Activated CD4-positive, alpha-beta memory T cell treated with anti-CD3 and anti-CD28 coated beads, Interleukin-2, amount 10 ng/mL, durations not matched to agents 7 days and 5 days (primary cell): ENCODE data around the gene CPSF3. TPM values are rescaled to one million over a fixed set of nuclear protein-coding genes. Genes with fewer than 3 reads are reported as not detected.
A peak's percentile ranks its signal among the peaks of the same experiment; 100 is the strongest.

ENCODE experiments used
- CTCF ChIA-PET: fragments of 350-600 bp; sonication (Branson Sonifier 250); formaldehyde crosslinking; loops from one replicate; lab custom pipeline; 2021; ENCODE audit warnings: antibody characterized with exemption, inconsistent platforms; lab: Charles Lee
- POLR2A ChIA-PET: fragments of 350-600 bp; sonication (Branson Sonifier 250); formaldehyde crosslinking; loops from one replicate; lab custom pipeline; 2021; ENCODE audit warnings: antibody characterized with exemption; lab: Charles Lee
- DNase-seq: peaks from one replicate; pipeline ENCODE4 v3.0.0-alpha.2; 2020
- H3K27ac Mint-ChIP-seq: one replicate; pipeline ENCODE4 v1.8.0; 2021; ENCODE audit warnings: mild to moderate bottlenecking, mixed read lengths
- H3K27me3 Mint-ChIP-seq: one replicate; pipeline ENCODE4 v1.8.0; 2021; ENCODE audit warnings: mixed read lengths
- H3K36me3 Mint-ChIP-seq: one replicate; pipeline ENCODE4 v1.8.0; 2021; ENCODE audit warnings: low read depth, mixed read lengths
- H3K4me1 Mint-ChIP-seq: one replicate; pipeline ENCODE4 v1.8.0; 2021; ENCODE audit warnings: mixed read lengths
- H3K4me3 Mint-ChIP-seq: one replicate; pipeline ENCODE4 v1.8.0; 2021; ENCODE audit warnings: mild to moderate bottlenecking, mixed read lengths
- H3K9me3 Mint-ChIP-seq: one replicate; pipeline ENCODE4 v1.8.0; 2021; ENCODE audit warnings: mixed read lengths
- total RNA-seq, 2 experiments: library from RNA; stranded (reverse); gene quantifications; one replicate each; pipeline ENCODE4 v1.2.3, GENCODE V29; 2021

Gene CPSF3
- total RNA-seq, 2 experiments from 2014 or later, result 49.7 to 51.7 TPM

- ChIA-PET POLR2A (no interaction called here), CTCF (no interaction called here)
- H3K36me3 Mint-ChIP-seq, result peaks cover 53% of the 10 kb centered on the region
- H3K4me1 Mint-ChIP-seq, result peaks cover 15% of the 10 kb centered on the region
- H3K9me3 Mint-ChIP-seq, result no peaks in the 10 kb centered on the region
- no peak overlapping the region for H3K4me3 Mint-ChIP-seq
- no peak overlapping the region for H3K27ac Mint-ChIP-seq
- DNase-seq, result no peak
- no peaks in the 10 kb centered on the region for H3K27me3 Mint-ChIP-seq
These were observed 16.7 kb downstream of the CPSF3 start for GRCh38 chr2:9440058-9440727.

GRCh38 chr2:9441556-9441955 lies 18.1 kb downstream of the CPSF3 start:
- Mint-ChIP-seq H3K36me3 (peaks cover 58% of the 10 kb centered on the region), H3K4me1 (peaks cover 22% of the 10 kb centered on the region), H3K27ac (no peak overlapping the region), H3K4me3 (no peak overlapping the region), H3K9me3 (no peaks in the 10 kb centered on the region), H3K27me3 (no peaks in the 10 kb centered on the region)
- CTCF ChIA-PET, result no interaction called here
- POLR2A ChIA-PET, result interaction anchor here (1.3 kb wide), 1 partner anchor 17 kb away, joined by 3 read pairs; no protein-coding TSS in a partner anchor
- DNase-seq, result no peak

DNA sequence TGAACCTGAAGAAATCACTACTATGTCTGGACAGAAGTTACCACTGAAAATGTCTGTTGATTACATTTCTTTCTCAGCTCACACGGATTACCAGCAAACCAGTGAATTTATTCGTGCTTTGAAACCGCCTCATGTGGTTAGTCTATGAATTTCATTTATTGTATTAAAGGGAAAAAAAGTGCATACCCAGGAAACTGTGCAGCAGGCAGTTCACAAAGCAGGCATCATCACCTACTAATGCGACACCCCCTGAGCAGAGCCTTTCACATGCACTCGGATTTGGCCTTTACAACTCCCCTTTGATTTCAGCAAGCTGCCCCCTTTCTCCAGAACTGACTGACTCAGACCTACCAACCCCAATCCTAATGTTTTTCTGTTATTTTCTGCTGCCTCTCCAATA lies 20.1 kb downstream of the CPSF3 start:
- CTCF ChIA-PET, result interaction anchor here (1.0 kb wide), 1 partner anchor 12 kb away, joined by 5 read pairs; no protein-coding TSS in a partner anchor
- Mint-ChIP-seq H3K4me3 (no peak overlapping the region), H3K9me3 (no peaks in the 10 kb centered on the region), H3K27ac (peak overlapping the region; percentile 4), H3K36me3 (peaks cover 51% of the 10 kb centered on the region), H3K4me1 (peaks cover 22% of the 10 kb centered on the region), H3K27me3 (no peaks in the 10 kb centered on the region)
- POLR2A ChIA-PET, result interaction anchor here (1.4 to 1.6 kb wide), 3 partner anchors 11 to 21 kb away, joined by 3 to 5 read pairs (median 3); partner anchors contain the start of gene ITGB1BP1
- DNase-seq, result no peak

- Mint-ChIP-seq H3K36me3 (peaks cover 47% of the 10 kb centered on the region), H3K27me3 (no peaks in the 10 kb centered on the region), H3K4me3 (peak overlapping the region; percentile 3), H3K27ac (peak overlapping the region; percentile 73), H3K9me3 (no peaks in the 10 kb centered on the region), H3K4me1 (peaks cover 22% of the 10 kb centered on the region)
- CTCF ChIA-PET, result interaction anchor here (0.7 kb wide), 1 partner anchor 385 kb away, joined by 3 read pairs; no protein-coding TSS in a partner anchor
- POLR2A ChIA-PET, result interaction anchor here (0.6 to 1.2 kb wide), 5 partner anchors 22 to 37 kb away, joined by 3 to 5 read pairs (median 3); partner anchors contain the start of genes IAH1 and ITGB1BP1
- no peak for DNase-seq
These were observed 21.6 kb downstream of the CPSF3 start for GRCh38 chr2:9445089-9445488.

DNA sequence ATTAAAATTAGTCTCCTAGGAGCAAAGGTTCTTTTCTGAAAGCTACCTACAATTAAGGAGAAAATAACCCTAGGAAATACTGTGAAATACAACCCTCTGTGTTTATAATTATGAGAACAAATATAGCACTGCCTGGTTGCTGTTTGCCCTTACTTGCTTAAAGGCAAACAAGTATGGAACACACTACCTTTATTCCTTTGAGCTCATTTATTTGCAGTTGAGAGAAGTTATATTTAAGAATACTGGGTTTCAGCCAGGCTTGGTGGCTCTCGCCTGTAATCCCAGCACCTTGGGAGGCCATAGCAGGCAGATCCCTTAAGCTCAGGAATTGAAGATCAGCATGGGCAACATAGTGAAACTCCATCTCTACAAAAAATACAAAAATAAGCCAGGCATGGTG lies 27.8 kb downstream of the CPSF3 start:
- Mint-ChIP-seq H3K4me1 (no peaks in the 10 kb centered on the region), H3K36me3 (peaks cover 35% of the 10 kb centered on the region), H3K4me3 (no peak overlapping the region), H3K27me3 (no peaks in the 10 kb centered on the region), H3K9me3 (no peaks in the 10 kb centered on the region), H3K27ac (no peak overlapping the region)
- POLR2A ChIA-PET, result interaction anchor here (0.9 kb wide), 1 partner anchor 23 kb away, joined by 3 read pairs; no protein-coding TSS in a partner anchor
- CTCF ChIA-PET, result no interaction called here
- DNase-seq, result no peak

DNA sequence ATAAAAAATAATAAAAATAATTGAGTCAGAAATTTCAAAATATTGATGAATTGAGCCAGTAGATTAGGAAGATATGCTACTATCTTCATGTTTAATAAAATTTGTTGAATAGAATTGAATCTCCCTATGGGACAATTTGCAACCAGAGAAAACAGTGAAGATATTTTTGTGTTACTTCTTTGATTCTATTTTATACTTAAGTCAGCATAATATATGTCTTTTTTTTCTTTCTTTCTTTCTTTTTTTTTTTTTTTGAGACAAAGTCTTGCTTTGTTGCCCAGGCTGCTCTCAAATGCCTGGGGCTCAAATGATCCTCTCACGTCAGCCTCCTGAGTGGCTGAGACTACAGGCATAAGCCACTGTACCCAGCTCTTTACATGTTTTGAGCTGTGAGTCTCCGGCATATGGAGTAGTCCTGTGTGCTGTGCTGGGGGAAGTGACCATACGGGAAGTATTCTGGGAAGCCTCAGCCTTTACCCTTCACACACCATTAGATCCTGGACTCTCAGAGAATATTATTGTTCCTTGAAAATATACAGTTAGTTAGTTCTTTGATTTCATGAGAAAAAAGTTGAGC lies 37.1 kb downstream of the CPSF3 start:
- CTCF ChIA-PET, result no interaction called here
- peaks cover 50% of the 10 kb centered on the region for H3K36me3 Mint-ChIP-seq
- no peak overlapping the region for H3K27ac Mint-ChIP-seq
- no peak overlapping the region for H3K4me3 Mint-ChIP-seq
- H3K9me3 Mint-ChIP-seq, result no peaks in the 10 kb centered on the region
- POLR2A ChIA-PET, result no interaction called here
- no peaks in the 10 kb centered on the region for H3K27me3 Mint-ChIP-seq
- DNase-seq, result no peak
- peaks cover 14% of the 10 kb centered on the region for H3K4me1 Mint-ChIP-seq

GRCh38 chr2:9461079-9461478 lies 37.6 kb downstream of the CPSF3 start:
- no peak overlapping the region for H3K27ac Mint-ChIP-seq
- no peak for DNase-seq
- H3K4me3 Mint-ChIP-seq, result no peak overlapping the region
- H3K4me1 Mint-ChIP-seq, result peaks cover 14% of the 10 kb centered on the region
- POLR2A ChIA-PET, result interaction anchor here (1.9 kb wide), 1 partner anchor 12 kb away, joined by 4 read pairs; no protein-coding TSS in a partner anchor
- CTCF ChIA-PET, result no interaction called here
- H3K36me3 Mint-ChIP-seq, result peaks cover 53% of the 10 kb centered on the region
- H3K27me3 Mint-ChIP-seq, result no peaks in the 10 kb centered on the region
- no peaks in the 10 kb centered on the region for H3K9me3 Mint-ChIP-seq

DNA sequence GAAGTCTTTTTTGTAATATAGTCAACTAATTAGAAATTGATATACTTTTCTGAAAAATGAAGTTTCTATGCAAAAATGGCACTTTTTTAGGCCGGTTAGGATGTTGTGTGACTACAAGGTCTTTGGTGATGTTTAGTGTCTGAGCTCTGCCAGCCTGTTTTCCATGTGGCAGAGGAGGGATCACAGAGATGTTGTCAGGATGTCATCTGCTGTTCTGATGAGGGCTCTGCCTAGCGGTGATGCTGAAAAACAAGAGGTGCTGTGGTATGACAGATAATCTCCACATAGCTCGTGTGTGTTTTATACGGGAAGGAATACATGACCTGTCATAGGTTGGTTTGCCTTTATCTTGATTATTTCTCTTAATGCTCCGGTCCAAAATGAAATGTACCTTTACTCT lies 38.9 kb downstream of the CPSF3 start:
- POLR2A ChIA-PET, result interaction anchor here (0.6 to 1.9 kb wide), 4 partner anchors 9 to 419 kb away, joined by 3 to 4 read pairs (median 4); no protein-coding TSS in a partner anchor
- Mint-ChIP-seq H3K36me3 (peaks cover 53% of the 10 kb centered on the region), H3K27me3 (no peaks in the 10 kb centered on the region), H3K27ac (no peak overlapping the region), H3K4me3 (no peak overlapping the region), H3K4me1 (peaks cover 14% of the 10 kb centered on the region), H3K9me3 (no peaks in the 10 kb centered on the region)
- DNase-seq, result no peak
- CTCF ChIA-PET, result interaction anchor here (0.9 kb wide), 1 partner anchor 13 kb away, joined by 3 read pairs; no protein-coding TSS in a partner anchor

DNA sequence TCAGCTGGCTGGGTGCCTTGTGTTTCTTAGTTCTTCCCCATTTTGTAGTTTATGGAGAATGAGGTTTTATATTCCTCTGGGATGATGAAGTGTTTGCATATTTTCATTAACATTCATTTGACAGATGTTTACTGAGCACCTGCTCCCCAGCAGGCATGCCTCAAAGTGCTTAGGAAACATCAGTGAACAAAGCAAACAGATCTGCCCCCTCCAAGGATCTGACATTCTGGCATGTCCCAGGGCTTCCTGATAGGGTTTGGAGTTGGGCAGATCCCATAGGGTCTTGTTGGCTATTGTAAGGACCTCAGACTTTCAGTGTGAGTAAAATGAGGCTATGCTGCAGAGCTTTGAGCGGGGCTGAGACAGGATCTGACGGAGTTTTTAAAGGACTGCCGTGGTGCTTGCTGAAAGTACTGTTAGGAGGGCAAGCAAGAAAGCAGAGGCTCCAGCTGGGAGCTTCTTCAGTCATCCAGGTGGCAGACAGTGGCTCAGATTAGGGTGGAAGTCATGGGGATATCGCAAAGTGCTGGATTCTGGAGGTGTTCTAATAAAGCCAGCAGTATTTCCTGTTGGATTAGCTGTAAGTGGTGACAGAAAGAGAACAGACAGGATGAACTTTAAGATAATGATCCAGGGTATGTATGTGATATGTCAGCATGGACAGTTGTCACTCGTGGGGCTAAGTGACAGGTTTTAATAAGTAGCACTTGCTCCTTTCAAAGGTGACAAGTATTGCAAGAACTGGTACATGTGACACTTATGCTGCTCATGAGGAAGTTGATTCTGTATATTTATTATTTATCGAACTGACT lies 39.6 kb downstream of the CPSF3 start:
- POLR2A ChIA-PET, result interaction anchor here (1.0 to 1.9 kb wide), 2 partner anchors 10 to 12 kb away, joined by 3 to 4 read pairs; no protein-coding TSS in a partner anchor
- Mint-ChIP-seq H3K9me3 (no peaks in the 10 kb centered on the region), H3K4me3 (no peak overlapping the region), H3K36me3 (peaks cover 50% of the 10 kb centered on the region), H3K27ac (peak overlapping the region; percentile 77), H3K4me1 (peaks cover 14% of the 10 kb centered on the region), H3K27me3 (no peaks in the 10 kb centered on the region)
- CTCF ChIA-PET, result interaction anchor here (0.9 kb wide), 1 partner anchor 14 kb away, joined by 3 read pairs; no protein-coding TSS in a partner anchor
- DNase-seq, result no peak

- H3K27ac Mint-ChIP-seq, result peak overlapping the region; percentile 77
- peaks cover 14% of the 10 kb centered on the region for H3K4me1 Mint-ChIP-seq
- no peaks in the 10 kb centered on the region for H3K27me3 Mint-ChIP-seq
- no peaks in the 10 kb centered on the region for H3K9me3 Mint-ChIP-seq
- DNase-seq, result peak; percentile 56
- no peak overlapping the region for H3K4me3 Mint-ChIP-seq
- ChIA-PET POLR2A (no interaction called here), CTCF (no interaction called here)
- peaks cover 48% of the 10 kb centered on the region for H3K36me3 Mint-ChIP-seq
These were observed 40.2 kb downstream of the CPSF3 start for GRCh38 chr2:9463698-9464034.

GRCh38 chr2:9465170-9465569 lies 41.7 kb downstream of the CPSF3 start:
- no peaks in the 10 kb centered on the region for H3K9me3 Mint-ChIP-seq
- POLR2A ChIA-PET, result interaction anchor here (0.5 to 1.5 kb wide), 3 partner anchors 9 to 31 kb away, joined by 3 to 8 read pairs (median 4); partner anchors contain the start of gene IAH1
- H3K4me1 Mint-ChIP-seq, result peaks cover 14% of the 10 kb centered on the region
- H3K4me3 Mint-ChIP-seq, result no peak overlapping the region
- no peaks in the 10 kb centered on the region for H3K27me3 Mint-ChIP-seq
- CTCF ChIA-PET, result no interaction called here
- no peak overlapping the region for H3K27ac Mint-ChIP-seq
- no peak for DNase-seq
- H3K36me3 Mint-ChIP-seq, result peaks cover 42% of the 10 kb centered on the region

- peaks cover 40% of the 10 kb centered on the region for H3K36me3 Mint-ChIP-seq
- no peak overlapping the region for H3K4me3 Mint-ChIP-seq
- H3K4me1 Mint-ChIP-seq, result peaks cover 14% of the 10 kb centered on the region
- H3K27ac Mint-ChIP-seq, result no peak overlapping the region
- H3K9me3 Mint-ChIP-seq, result no peaks in the 10 kb centered on the region
- DNase-seq, result no peak
- ChIA-PET CTCF (no interaction called here), POLR2A (no interaction called here)
- H3K27me3 Mint-ChIP-seq, result no peaks in the 10 kb centered on the region
These were observed 42.8 kb downstream of the CPSF3 start for GRCh38 chr2:9466147-9466683.
